Suppressor macrophage treated with lipopolysaccharide for 1 hour (primary cell): Measurements from ENCODE around the gene CLNK.

ENCODE experiments used
- DNase-seq, 3 donors: peaks; one replicate each; pipeline ENCODE4 v3.0.0-alpha.2; 2020 to 2022

CLNK gene

DNA sequence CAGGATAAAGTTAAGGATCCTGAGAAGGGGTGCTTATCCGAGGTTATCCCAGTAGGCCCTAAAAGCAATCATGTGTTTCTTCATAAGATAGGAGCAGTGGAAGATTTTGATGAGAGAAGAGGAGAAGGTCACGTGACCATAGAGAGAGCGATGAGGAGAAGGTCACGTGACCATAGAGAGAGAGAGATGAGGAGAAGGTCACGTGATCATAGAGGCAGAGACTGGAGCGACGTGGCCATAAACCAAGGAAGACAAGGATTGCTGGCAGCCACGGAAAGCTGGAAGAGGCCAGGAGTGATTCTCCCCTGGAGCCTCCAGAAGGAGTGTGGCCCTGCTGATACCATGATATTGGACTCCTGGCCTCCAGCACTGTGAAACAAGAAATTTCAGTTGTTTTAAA, 188.9 kb downstream of the CLNK start:
- DNase-seq: no peak

DNA sequence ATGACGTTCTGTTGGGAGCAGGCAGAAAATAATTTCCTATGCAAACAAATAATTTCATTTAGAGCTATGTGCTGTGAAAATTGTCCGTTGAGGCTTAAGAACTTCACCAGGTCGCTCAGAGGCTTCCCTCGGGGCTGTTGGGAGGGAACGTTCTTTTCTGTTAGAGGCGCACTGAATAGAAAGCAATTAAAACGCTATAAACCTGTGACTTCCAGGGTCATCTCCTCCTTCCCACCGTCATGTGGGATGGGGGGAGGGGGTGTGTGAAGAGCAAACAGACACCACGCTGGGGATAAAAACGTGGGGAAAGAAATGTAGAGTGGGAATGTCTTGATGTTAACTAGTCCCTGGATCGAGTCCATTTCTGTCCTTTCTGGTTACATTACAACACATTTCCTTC, 192.1 kb downstream of the CLNK start:
- no peak for DNase-seq

DNA sequence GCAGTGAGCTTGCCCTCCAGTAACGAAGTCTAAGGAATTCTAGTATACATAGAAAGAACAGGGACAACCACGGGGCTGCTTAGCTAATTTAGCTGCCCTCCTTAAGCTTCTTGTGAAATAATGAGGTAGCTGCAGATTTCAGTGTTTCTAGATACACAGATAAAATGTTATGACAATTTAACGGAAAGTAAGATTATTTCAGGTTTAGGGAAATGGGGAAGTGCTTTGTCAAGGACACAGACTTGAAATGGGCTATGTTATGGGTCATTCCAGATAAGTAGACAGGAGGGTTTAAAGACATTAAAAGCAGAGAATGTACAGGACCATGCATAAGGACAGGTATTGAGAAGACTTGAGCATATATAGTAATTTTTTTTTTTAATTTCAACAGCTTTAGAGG, 193.2 kb downstream of the CLNK start:
- DNase-seq: no peak

DNA sequence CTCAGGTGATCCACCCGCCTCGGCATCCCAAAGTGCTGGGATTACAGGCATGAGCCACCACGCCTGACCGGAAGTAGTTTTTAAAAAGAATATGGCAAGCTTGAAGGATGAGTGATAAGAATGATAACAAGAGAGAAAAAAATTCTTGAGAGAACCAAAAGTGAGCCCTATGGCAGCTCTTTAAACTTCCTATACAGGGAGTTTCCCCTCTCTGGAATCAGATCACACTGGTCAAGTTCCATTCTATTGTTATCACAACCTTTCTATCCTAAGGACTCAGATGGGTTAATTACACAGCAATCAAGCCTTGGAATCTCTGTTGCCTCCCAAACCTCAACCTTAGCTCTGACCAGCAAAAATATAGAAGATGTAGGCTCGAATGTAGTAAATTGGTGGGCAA, 193.6 kb downstream of the CLNK start:
- DNase-seq: no peak

DNA sequence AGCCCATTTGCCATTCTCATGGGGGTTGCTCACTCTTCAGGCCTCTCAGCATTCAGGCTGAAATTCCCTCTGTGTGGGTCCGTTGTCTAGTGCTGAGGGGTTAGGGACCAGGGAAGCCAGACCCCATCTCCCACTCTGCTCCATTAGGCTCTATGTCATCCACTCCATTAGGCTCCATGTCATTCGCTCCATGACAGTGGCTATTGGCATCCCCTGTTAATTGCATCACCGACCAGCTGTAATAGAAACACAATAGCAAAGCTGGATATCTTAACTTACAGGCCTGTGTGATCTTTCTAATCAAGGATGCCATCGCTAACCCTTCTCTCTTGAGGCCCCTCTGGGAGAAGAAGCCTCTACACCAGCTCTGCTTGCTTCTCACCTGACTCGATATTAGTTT, 201.7 kb downstream of the CLNK start:
- DNase-seq: no peak

DNA sequence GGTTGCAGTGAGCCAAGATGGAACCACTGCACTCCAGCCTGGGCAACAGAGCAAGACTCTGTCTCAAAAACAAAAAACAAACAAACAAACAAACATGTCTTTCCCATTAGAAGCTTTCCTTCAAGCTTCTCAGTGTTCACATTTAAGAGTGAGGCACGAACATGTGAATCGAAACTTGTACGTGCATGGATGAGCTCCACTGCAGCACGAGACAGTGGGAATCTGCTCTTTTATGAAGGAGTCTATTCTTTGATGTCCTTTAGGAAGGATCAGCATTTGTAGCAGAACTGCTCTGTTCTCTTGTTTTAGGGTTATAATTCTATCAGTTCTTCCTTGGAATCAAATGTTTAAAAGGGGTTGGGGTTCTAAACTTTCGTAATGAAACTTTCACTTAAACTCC, 204.0 kb downstream of the CLNK start:
- DNase-seq: no peak

DNA sequence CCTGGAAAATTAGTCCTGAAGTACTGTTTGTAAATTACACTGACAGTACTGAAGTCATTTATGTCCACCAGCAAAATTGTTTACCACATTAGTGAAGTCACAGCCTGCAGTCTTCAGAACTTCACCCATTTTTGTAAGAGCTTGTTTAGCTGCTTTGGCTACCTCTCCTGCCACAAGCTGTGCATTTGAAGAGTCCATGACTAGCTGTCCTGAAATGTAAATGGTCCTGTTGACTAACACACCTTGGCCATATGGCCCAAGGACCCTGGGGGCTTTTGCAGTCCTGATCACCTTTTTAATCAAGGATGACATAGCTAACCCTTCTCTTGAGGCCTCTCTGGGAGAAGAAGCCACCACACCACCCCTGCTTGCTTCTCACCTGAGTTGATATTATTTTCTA, 205.9 kb downstream of the CLNK start:
- no peak for DNase-seq

DNA sequence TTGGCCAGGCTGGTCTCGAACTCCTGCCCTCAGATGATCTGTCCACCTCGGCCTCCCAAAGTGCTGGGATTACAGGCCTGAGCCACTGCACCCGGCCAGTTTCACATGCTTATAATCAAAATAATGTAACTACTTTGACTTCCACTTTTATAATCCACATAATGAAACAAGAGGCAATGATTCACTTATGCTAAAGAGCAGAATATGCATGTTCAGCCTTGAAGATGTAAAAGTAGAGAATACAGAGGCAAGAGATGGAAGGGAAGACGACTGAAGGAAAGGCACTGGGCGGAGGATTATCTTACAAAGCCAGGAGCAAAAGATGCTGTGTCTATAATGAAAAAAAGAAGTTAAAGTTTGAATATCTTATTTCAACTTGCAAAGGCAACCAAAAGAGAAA, 214.1 kb downstream of the CLNK start:
- no peak for DNase-seq

DNA sequence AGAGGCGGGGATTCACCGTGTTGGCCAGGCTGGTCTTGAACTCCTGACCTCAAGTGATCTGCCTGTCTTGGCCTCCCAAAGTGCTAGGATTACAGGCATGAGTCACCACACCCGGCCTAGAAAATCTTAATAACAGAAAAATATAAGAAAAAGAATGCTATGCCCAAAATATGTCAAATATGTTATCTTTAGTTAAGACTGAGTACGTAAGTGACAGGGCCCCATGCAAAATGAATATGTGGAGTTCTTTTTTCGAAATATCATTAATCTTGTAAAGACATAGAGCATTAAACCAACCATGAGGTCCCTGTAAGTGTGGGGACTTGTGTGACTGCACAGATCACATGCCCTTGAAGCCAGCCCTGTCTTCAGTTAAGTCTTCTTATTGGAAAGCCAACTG, 218.4 kb downstream of the CLNK start:
- DNase-seq: no peak

DNA sequence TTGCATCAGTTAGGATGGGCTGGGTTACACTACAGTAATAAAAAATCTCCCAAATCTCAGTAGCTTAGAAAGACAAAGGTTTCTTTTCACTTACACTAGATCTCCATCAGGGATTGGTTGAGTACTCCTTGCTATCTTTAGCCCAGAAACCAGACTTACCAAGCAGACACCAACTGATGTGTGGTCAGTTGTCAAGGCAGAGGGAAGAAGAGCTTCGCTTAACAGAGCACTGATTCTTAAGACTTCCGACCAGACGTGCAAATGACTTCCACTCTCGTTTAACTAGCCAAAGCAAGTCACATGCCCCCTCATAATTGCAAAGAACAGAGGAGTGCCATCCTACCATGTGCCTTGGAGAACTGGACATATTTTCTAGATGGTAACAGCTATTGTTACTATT, 221.7 kb downstream of the CLNK start:
- DNase-seq: no peak

DNA sequence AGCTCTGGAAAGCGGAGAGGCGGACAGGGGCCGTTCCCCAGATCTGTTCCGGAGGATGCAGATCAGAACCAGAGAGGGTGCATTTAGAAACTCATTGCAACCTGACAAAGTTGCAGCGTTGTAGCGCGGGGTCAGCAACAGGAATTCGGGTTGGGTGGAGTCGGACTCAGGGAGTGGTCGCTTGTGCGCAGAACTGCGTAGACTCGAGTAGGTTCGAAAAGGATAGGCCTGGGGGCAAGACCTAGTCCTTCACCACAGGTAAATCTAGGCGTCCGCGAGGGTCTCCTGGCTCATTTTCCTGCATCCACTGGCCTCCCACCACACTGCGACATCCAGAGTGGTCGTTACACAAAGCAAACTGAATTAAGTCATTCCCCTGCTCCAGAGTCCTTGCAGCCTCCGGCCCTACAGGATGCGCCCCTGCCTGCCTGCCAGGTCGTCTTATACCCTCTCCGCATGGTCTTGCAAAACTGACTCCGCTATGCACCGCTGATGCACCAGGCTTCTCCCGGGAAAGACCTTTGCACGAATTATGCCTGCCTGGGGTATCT, 222.6 kb downstream of the CLNK start:
- no peak for DNase-seq

DNA sequence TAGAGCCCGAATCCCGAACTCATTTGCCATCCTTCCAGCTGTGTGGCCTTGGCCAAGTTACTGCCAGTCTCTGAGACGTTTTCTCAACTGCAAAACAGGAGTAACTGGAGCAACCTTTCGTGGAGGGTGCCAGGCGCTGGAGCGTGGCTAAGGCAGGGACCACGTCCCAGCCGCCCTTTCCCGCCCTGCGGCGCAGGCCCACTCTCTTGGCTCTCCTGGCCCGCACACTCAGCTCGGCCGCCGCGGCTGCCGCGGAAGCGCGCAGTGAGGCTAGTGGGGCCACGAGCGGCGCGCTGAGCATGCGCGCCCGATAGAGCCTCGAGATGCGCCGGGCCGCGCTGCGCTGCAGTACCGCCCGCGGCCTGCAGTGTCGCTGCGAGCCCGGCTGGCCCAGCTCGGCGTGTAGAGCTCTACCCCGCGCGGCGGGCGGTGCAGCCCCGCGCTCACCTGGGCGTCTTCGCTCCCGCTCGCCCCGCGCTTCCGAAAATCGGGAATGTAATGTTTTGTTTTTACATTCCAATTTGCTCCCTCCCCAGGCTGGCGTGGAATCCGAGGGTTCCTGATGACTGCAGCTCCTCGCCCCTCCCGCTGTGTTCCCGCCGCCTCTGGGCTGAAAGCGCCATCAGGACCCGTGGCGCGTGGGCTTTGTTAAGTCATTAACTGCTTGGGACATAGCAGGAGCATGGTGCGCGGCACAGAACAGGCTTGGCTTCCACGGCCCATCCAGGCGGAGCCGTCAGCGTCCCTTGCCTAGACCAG, 223.3 kb downstream of the CLNK start:
- peak; percentile 81 to 91 (median 90) for DNase-seq

DNA sequence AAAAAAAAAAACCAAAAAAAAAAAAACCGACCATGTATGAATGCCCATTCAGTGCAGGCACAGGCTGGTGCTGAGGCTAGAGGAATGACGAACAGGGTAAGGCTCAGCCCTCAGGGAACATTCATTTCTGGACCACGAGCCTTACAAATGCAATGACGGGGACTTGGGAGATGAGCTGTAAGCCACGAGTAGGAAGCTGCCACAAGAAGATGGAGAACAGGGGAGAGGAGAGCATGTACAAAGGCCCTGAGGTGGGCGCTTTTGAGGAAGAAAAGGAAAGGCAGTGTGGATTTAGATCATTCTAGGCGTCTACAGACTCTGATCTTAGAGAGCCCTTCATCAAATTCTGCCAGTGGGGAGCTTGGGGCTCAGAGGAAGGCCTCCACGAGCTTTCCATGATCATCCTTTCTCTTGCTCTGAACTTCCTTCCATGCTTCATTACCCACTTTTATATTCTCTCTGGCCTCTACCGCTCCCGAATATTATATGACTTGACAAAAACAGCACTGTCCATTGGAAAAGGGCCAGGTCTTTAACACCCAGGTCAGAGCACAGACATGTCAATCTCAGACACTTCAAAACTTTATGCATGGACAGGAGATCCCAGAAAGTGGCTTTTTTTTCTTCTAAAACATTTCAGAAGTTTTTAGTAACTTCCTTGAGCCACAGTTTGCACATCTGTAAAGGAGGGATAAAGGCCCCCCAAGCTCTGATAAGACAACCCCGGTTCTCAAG, 224.1 kb downstream of the CLNK start:
- DNase-seq: no peak

DNA sequence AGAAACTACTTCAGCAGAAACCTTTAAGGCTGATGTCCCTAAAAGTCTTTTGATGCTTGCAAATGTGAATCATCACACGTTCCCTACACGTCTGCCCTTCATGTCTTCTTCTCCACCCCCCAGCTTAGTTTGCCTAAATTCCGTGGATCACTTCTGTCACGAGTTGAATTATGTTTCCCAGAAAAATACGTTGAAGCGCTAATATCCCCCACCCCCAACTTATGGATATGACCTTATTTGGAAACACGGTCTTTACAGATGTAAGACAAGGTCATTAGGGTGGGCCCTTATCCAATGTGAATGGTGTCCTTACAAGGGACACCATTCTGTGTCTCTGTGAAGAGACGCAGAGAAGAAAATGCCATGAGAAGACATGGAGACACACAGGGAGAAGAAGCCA, 225.3 kb downstream of the CLNK start:
- no peak for DNase-seq

DNA sequence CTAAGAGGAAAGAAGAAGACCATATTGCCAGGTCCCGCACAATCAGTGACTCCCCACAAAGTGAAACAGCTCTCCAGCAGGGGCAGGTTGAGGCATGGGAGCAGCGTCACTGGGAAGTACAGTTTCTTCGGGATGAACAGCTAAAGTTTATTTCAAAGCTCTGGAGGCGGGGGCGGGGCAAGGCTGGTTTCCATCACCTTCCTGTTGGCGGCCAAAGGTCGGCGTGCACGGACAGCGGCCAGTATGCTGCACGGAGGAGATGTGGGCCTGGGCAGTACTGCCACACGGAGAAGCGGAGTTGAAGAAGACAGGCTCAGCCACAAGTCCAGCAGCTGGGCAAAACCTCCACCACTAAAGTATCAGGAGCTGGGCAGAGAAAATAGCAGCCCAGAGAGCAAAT, 226.4 kb downstream of the CLNK start:
- DNase-seq: no peak

DNA sequence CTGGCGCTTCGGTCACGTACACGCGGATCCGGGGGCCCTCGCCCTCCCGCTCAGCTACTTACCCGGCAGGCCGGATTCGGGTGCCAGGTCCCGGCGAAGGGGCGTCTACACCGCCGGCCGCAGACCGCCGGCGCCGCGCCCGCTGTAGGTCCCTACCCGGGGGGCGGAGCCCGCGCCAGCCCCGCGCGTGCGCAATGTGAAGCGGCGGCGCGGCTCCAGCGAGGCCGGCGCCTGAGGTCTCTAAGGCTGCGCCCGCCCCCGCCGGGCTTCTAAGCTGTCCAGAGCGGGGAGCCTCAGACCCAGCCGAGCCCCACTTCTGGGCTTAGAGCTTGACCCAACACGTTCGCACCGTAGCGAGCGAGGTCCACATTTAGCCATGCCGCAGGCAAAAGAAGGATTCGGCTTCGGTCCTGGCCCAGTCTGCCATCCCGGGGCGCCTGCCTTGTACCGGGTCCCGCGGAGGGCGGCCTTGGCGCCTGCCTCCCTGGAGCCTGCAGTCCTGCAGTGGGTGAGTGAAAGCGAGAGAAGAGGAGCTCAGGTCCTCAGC, 227.2 kb downstream of the CLNK start, which contains the start of gene ZNF518B:
TSS of gene ZNF518B (minus strand) at position 172 of the 547 bp plus-strand sequence. CDS start 11,098 bp downstream, outside the sequence.
- DNase-seq: peak; percentile 82 to 93 (median 88)

DNA sequence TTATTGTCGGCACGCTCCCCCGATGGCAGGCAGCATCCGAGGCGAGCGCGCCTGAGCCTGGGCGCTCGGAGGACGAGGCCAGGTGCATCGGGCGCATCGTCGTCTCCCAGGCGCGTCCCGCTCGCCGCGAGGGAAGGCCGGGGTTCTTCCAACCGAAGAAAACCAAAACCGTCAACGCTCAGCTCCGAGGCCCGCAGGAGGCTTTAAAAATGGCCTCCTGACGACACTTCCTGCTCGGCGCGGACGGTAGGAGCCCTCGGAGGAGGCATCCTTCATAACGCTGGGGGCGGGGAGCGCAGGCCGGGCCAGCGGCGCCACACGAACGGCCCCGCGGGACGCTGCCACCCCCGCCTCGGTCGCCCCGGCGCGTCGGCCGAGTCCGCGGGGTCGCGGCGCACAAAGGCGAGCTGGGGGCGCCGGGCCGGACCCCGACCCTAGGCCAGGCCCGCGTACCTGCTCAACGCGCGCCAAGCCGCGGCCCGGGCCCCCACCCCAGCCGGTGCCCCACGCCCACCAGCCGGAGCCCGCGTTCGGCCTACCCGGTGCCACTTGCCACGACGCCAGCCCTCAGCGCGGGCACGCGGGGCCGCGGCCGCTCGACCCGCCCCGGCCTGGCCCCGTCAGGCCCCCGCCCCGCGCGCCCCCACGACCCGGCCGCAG, 227.8 kb downstream of the CLNK start:
- DNase-seq: peak; percentile 59 to 77 (median 72)

DNA sequence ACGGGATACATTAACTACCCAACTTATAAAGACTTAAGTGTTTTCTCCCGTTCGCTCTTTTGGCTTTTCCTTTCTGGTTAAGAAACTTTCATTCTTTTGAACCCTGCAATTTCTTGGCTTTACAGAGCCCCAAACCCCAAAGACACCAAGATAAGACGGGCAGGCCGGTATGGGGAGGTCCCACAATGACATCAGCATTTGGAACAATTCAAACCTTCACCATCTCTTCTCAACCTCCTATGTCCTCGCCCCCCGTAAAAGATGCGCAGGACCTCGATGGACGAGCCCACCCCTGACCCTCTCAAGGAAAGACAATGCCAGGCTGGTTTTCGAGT, 228.3 kb downstream of the CLNK start:
- no peak for DNase-seq

DNA sequence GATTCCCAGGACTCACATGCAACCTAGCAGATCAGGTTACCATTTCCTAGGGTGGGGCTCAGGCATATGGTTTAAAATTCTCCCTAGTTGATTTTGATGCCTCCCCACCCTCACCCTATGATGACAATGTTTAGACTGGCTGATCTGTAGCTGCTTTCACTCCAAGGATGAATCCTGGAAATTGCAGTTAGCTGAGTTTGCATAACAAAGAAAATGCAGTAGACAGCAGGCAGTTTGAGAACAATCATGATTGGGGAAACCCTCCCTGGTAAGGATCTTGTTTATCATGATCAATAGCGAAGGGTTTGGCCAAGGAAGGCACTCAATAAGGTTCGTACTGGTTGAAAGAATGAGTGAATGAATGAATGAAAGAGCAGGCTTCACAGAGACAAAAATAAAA, 229.4 kb downstream of the CLNK start:
- DNase-seq: no peak

DNA sequence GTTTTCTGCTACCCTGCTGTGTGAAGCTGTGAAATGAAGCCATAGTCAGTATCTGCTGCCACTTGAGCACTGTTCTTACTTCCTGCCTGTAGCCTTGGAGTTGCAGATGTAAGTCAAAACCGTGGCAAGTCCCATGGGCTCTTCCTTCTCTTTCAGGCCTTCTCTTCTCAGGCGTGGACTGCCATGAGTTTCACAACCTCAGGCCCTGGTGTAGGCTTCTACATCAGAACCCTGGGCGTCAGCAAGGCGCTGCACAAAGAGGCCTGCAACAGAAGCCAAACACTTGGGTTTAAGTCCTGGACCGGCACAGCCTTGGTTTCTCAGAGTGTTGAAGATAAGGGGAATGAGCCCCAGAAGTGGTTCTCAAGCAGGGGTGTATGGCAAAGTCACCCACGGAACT, 229.8 kb downstream of the CLNK start:
- peak in 1 of 3 donors; percentile 9 for DNase-seq

DNA sequence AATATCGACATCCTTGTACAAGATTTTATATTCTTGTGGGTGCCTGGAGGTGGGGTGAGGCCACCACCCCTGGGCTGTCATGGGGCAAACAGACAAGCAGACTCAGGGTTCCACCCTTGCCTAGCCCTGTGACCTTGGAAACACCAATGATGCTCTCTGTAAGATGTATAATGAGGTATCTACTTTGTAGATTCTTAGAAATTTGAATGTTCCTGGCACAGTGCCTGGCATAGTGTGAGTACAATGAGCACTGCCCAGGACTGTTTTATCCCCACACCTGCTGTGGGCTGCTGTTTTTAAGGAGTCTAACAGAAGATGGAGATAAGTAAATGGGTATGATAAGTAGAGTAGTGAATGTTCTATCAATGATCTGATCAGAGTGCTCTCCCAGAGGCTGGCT, 230.4 kb downstream of the CLNK start:
- DNase-seq: no peak

DNA sequence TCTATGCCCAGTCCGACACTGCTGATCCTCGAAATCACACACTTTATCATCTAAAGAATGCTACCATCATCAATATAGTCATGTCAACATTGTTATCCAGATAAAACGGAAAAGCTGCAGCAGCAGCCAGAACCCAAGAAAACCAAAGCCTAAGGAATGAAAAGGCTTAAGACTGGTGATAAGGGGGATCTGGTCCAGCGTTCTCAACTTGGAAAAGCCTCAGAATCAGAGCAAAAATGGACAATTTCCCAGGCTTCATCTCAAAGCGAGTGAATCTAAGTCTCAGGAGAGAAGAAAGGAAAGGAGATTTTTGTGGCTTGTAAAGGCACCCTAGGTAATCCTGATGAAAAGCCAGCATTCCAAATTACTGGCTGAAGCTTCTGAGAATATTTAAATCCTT, 235.6 kb downstream of the CLNK start:
- no peak for DNase-seq

DNA sequence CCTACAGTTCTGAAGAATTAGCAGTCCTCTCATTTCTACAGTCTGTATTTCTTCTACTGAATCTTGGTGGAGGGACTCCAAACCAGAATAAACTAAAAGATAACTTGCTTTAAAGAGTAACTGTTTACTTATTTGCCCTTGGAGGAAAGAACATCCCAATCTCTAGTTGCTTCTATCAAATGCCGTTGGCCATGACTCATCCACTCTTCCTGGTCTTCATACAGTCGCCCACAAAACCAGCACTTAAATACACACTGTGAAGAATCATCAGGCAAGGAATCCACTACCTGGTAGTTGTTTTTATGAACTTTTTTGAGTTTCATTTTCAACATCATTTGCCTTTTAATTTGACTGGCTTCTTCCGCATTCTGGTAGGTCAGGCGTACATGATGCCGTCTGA, 241.6 kb downstream of the CLNK start:
- DNase-seq: peak in 1 of 3 donors; percentile 4

DNA sequence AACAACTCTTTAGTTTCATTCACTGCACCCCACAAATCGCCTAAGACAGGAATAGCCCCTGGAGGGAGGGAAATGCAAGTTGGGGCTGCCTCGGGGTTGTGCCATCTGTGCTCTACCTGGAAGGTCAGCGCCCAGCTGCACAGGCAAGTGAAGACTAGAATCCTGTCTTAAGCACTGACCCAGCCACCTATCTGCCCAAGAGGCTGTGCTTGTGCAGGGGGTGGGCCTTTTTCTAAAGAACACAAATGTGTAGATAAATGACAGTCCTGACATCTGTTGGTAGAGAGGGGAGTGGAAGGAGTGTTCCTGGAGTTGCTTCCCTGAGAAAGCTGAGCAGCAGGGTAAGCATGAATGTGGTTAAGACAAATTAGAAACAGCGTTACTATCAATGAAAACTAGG, 243.1 kb downstream of the CLNK start:
- DNase-seq: no peak
